GM13977 (cell line): ENCODE results near the gene PGAM4.

Experiments
- DNase-seq: peaks from one replicate; pipeline ENCODE4 v3.0.0; 2012; ENCODE audit warnings: low spot score
- CTCF ChIP-seq: IDR thresholded peaks from 2 replicates; pipeline ENCODE4 v1.5.1; 2012; ENCODE audit warnings: mild to moderate bottlenecking, control low read depth; ENCODE audit not compliant: insufficient read depth; ENCODE audit errors: extremely low read depth, missing control alignments
- in situ Hi-C: fragments of 300-500 bp; cut with MboI; formaldehyde crosslinking; loops from one replicate; pipeline ENCODE4 v1.12.0; 2022; ENCODE audit warnings: low sequenced_read_pairs, low pct_unique_long_range_greater_than_20kb, mixed read lengths, inconsistent platforms; ENCODE audit not compliant: unreplicated experiment

The PGAM4 gene

GRCh38 chrX:77967631-77968030, 1.8 kb downstream of the PGAM4 start:
- in situ Hi-C loops = no loop called here
- TF ChIP-seq CTCF = no peak
- DNase-seq = no peak

GRCh38 chrX:77966361-77966760, 3.1 kb downstream of the PGAM4 start:
- DNase-seq = no peak
- TF ChIP-seq CTCF = no peak
- in situ Hi-C loops = no loop called here

- no peak for TF ChIP-seq CTCF
- in situ Hi-C loops = no loop called here
- no peak for DNase-seq
Observed at GRCh38 chrX:77962068-77962902, 7.2 kb downstream of the PGAM4 start.

GRCh38 chrX:77961063-77961462, 8.4 kb downstream of the PGAM4 start:
- no peak for DNase-seq
- TF ChIP-seq CTCF = no peak
- in situ Hi-C loops = no loop called here

- no peak for DNase-seq
- in situ Hi-C loops = no loop called here
- TF ChIP-seq CTCF = no peak
Observed at GRCh38 chrX:77960567-77960966, 8.9 kb downstream of the PGAM4 start.

- DNase-seq = no peak
- no peak for TF ChIP-seq CTCF
- in situ Hi-C loops = no loop called here
Observed at GRCh38 chrX:77953708-77954107, 15.7 kb downstream of the PGAM4 start.

- TF ChIP-seq CTCF = no peak
- in situ Hi-C loops = no loop called here
- DNase-seq = no peak
Observed at GRCh38 chrX:77953302-77953701, 16.1 kb downstream of the PGAM4 start.
